GOT3 (cell line): ENCODE results near the gene GALNT17.

Source experiments
- DNase-seq: peaks from one replicate; lab custom pipeline; 2025; ENCODE audit warnings: mixed read lengths; lab: John Stamatoyannopoulos, UW

GALNT17 gene

DNA sequence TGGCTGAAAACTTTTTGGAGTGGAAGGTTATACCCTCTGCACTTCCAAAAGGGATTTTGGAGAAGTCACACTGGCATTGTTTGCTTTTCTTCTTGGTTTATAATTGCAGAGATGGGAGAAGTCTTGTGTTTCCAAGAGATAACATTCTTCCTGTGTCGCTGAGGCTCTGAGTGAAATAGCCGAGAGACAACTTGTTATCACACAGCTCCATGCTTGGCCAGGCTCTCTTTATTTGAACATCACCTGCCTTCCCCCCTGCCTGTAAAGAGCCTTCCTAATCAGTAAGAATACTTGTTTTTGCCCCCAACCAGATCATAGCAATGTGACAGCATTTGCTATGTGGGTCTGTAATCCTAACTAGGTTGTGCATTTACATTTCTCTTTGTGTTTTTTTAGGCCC, 270.7 kb downstream of the GALNT17 start:
- no peak for DNase-seq

DNA sequence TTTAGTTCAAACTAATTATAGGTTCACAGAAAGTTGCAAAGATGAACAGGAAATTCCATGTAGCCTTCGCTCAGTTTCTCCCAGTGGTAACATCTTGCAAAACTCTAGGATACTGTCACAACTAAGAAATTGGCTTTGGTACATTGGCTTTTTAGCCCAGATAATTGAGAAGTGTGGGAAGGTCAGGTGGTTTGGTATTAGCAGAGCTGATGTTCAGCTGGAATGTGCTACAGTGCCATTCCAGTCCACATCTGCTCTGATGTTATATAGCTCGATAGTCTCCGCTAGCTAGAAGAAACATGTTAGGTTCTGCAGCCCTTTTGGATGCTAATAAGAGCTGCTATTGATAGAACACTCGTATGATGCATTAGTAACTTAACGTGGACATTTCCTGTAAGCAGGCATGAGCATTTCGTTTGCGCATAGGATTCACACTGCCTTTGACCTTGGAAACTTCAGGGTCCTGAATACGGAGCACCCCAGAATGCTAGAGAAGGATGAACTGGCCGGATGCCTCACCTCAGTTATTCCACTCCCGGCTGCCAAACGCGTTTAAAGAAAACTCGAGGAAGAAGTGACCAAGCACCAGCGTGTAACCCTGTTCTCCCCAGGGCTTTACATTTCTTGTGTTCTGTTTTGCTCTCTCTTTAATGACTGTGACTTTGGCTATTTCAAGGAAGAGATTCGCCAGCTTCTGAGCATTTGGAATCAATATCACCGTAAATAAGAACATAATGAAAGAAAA, 271.4 kb downstream of the GALNT17 start:
- DNase-seq = no peak

GRCh38 chr7:71404726-71405345, 272.9 kb downstream of the GALNT17 start:
- DNase-seq = no peak

- DNase-seq = no peak
Measured at GRCh38 chr7:71408271-71408670, 276.3 kb downstream of the GALNT17 start.

- DNase-seq = no peak
Measured at GRCh38 chr7:71409550-71410157, 277.7 kb downstream of the GALNT17 start.

DNA sequence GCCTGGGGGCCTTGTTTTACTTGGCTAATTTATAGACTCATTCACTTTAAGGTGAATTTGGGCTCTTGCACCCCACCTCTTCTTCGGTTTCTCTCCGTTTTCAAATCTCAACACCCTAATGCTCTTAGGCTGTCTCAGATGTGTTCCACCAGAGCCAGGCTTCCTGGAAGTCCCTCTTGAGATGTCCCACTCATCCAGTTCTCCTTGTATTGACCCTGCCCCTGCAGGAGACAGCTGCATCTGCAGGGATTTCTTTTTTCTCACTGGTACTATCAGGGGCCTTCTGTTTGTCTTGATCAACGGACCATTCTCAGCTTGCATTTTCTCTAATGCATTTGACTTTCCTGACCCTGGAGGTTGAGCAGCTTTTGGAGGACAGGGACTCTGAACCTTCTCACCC, 279.5 kb downstream of the GALNT17 start:
- DNase-seq = no peak

DNA sequence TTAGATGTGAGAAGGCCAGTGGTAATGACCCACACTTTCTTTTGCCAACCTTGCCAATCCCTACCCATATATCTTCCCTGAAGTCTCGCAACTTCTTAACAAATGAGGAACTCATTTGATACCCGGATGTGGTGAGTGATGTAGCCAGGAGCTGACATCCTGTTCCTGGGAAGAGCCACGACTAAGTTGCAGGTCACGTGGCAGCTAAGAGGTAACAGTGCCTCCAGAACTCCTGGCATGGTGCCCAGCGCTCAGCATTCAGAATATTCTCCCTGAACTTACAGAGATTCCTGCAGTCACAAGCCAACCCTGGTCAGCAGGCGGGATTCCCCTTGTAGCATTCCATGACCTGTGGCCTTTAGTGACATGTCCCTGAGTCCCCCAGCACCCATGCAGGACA, 282.5 kb downstream of the GALNT17 start:
- no peak for DNase-seq

GRCh38 chr7:71419546-71420337, 287.8 kb downstream of the GALNT17 start:
- no peak for DNase-seq

- DNase-seq = no peak
Measured at GRCh38 chr7:71422104-71422503, 290.2 kb downstream of the GALNT17 start.

- DNase-seq = no peak
Measured at GRCh38 chr7:71424166-71425035, 292.5 kb downstream of the GALNT17 start.

GRCh38 chr7:71429083-71429482, 297.1 kb downstream of the GALNT17 start:
- DNase-seq = no peak

DNA sequence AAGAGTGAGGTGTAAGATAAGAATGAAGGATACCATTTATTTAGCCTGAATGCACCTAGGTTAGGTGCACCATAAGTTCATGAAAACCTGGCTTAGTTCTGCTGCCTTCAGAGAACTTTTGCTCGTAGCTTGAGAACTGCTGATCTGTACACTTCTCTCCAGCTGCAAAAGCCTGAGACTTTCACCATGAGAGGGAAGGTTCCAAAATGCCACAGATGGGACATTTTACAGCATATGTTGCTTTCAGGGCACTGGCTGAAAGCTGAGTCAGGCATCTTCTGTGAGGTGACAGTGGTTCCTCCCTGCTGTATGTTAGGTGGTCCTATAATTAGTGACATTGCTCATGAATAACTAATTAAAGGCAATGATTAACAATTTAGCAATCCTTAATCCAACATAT, 298.3 kb downstream of the GALNT17 start:
- DNase-seq = no peak

DNA sequence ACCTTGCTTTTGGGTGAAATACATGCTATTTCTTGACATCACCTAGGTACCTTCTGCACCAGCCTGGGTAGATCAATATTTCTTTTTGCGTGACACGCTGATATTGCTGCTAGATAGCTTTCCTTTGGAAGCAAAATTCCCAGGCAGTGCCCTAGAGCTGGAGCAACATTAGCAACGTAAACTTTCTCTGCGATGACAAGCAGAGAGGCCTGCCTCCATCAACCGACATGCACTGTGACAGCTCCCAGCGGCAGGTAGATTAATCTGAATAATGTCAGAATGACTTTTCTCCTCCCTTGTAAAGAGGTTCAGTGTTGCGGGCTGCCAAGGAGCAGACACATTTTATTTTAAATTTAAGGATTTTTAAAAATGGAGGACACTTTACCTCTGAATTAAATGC, 307.4 kb downstream of the GALNT17 start:
- DNase-seq = no peak

DNA sequence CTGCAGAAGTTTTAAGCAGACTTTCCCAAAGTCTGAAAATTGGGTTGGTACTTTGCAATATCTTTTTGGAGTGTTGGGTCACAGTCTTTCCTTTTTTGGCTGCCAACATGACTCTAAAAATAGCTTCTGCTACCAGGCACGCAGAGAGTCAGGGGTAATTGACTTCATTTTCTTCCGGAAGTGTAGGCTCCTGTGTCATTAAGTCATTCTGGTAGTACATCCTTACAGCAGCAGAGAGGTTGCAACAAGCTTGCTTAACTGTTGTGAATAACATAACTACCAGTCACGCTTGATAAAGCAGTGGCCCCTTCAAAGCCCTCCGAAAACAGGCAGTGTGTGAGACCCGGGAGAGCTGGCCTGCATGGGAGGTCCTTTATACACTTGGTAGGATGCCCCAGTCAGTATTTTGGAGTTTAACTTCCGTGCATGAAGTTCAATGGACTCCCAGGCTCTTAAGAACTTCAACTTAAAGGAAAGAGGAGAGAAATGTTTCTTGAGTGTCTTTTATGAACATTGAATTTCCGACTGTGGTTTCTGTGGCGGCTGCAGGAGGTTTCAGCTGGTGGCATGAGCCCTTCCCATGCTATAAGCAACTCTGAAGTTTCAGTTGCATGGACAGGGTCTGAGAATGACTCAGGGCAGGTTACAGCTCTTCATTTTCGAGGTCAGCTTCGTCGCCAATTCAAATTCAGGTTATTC, 310.7 kb downstream of the GALNT17 start:
- DNase-seq = no peak

DNA sequence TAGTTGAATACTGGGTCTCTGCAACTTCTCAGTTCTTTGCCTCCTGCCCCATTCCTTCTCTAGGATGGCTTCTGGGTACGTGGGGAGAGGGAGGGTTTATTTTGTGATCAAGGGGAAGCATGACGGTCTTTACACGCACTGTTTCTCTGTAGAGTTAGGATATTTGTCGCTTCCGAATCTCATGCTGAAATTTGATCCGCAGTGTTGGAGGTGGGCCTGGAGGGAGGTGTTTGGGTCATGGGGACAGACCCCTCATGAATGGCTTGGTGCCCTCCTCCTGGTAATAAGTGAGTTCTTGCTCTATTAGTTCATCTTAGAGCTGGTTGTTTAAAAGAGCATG, 311.2 kb downstream of the GALNT17 start:
- DNase-seq = no peak

DNA sequence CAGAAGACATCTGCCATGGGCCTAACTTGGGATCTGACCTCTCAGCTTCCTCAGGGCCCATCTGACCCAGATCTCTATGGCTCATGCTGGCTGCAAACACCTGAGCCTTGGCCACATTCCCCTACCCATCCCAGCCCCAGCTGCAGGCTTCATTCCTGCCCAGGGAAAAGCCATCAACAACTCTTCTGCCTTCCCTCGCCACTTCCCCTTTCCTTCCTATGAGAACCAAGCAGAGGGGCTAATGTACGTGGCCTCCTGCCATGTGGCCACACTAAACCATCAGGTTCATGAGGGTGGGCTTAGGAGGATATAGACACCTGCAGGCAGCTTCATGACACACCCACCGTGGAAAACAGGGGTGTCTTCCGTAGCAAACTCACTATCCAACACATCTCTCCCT, 312.2 kb downstream of the GALNT17 start:
- DNase-seq = no peak

DNA sequence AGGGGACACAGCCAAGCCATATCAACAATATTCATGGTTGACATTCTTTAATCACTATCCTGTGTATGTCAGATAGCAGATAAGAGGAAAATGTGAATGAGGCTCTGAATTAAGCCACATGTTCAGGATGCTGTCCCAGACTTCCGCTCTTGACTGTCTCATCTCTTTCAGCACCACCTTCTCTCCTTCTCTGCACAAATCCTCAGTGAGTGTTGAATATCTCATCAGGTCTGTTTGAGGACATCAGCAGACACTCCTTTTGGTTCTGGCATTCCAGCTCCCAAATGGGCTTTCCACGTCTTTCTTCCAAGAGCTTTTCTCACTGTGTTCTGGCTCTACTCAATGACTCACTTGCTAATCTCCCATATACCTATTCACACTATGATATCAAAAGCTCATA, 321.7 kb downstream of the GALNT17 start:
- DNase-seq = no peak

- no peak for DNase-seq
Measured at GRCh38 chr7:71454981-71455380, 323.0 kb downstream of the GALNT17 start.

- DNase-seq = no peak
Measured at GRCh38 chr7:71457021-71457420, 325.1 kb downstream of the GALNT17 start.

DNA sequence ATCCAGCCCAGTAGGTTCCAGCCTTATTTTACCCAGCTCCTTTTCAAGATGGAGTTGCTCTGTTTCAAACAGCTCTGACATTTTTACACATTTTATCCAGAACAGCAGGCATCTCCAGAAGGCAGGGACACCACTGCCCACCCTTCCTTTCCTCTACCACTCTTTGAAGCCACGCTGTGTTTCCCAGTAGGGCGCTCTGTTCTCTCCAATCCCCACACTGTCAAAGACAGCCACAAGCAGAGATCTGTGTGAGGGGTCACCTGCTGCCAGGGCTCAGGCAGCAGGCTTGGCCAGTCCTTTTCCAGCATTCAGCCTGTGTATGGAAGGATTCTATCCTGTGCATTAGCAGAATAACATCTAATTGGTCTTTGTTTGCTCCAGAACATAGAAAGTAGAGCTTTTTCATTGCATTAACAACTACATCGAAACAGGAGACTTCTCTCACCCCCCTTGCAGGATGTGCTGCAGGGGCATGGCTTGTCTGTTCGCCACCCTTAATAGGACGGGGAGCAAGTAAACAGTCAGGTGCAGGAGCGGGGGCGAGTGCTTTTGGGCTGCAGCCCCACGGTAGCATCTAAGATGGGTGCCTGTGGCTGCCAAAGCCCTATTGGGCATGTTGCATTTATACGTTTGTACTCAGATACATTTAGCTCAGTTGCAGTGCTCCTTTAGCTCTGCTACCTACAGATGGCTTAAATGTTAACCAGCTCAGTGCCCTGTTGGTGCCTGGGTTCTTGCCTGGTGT, 326.1 kb downstream of the GALNT17 start:
- no peak for DNase-seq
